SH-SY5Y (cell line): ENCODE measurements around the gene SAMD14.

Experiments used
- GATA2 ChIP-seq: IDR thresholded peaks from 2 replicates; pipeline ENCODE4 v1.6.1; 2011; ENCODE audit warnings: mild to moderate bottlenecking, low read depth, low read length
- GATA3 ChIP-seq: IDR thresholded peaks from 2 replicates; pipeline ENCODE4 v1.6.1; 2011; ENCODE audit warnings: low read depth, mild to moderate bottlenecking, low read length, moderate library complexity

DNA sequence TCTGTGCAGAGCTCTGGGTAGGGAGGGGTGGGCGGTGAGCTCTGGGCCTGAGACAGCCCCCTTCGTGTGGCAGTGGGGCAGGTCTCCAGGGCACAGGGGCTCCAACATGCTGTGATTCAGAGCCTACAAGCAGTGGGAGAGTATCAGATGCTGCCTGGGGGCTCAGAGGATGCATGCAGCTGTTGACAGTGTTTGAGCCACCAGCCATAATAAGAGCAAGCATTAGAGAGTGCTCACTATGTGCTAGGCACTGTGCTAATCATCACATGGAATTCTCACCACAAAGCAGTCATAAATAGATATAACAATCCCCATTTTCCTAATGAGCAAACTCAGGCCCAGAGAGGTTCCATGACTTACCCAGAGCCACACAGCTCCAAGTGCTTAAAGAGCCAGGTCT lies 26.7 kb downstream of the SAMD14 start:
- TF ChIP-seq GATA2 (no peak), GATA3 (no peak)
